Smooth muscle cell (in vitro differentiated cells): ENCODE measurements around the gene CCT7. TPM values are rescaled to one million over a fixed set of nuclear protein-coding genes. Genes with fewer than 3 reads are reported as not detected.

Experiments used
- DNase-seq: peaks from one replicate; lab custom pipeline; 2025; ENCODE audit not compliant: unreplicated experiment; lab: John Stamatoyannopoulos, UW
- H2AFZ ChIP-seq: fragments of 200-600 bp; sonication (generic); 2 replicates; pipeline ENCODE4 v1.6.0; 2016; ENCODE audit warnings: antibody characterized with exemption, low read depth, mild to moderate bottlenecking
- H3F3A ChIP-seq: fragments of 200-600 bp; sonication (generic); 2 replicates; pipeline ENCODE4 v1.6.0; 2017; ENCODE audit warnings: antibody characterized with exemption, low read depth
- H3K27ac ChIP-seq: fragments of 200-600 bp; sonication (generic); 2 replicates; pipeline ENCODE4 v1.5.1; 2016; ENCODE audit warnings: low read depth, mild to moderate bottlenecking
- H3K27me3 ChIP-seq: fragments of 200-600 bp; sonication (generic); 2 replicates; pipeline ENCODE4 v1.6.1; 2016; ENCODE audit warnings: low read depth, mild to moderate bottlenecking
- H3K36me3 ChIP-seq: fragments of 200-600 bp; sonication (generic); 2 replicates; pipeline ENCODE4 v1.5.1; 2016; ENCODE audit warnings: low read depth
- H3K4me1 ChIP-seq: fragments of 200-600 bp; sonication (generic); 2 replicates; pipeline ENCODE4 v1.5.1; 2016; ENCODE audit warnings: low read depth
- H3K4me2 ChIP-seq: fragments of 200-600 bp; sonication (generic); 2 replicates; pipeline ENCODE4 v1.6.0; 2016; ENCODE audit warnings: mild to moderate bottlenecking
- H3K4me3 ChIP-seq: fragments of 200-600 bp; sonication (generic); 2 replicates; pipeline ENCODE4 v1.5.1; 2016; ENCODE audit warnings: mild to moderate bottlenecking
- H3K79me2 ChIP-seq: fragments of 200-600 bp; sonication (generic); 2 replicates; pipeline ENCODE4 v1.6.0; 2016; ENCODE audit warnings: low read depth, mild to moderate bottlenecking
- H3K9ac ChIP-seq: fragments of 200-600 bp; sonication (generic); 2 replicates; pipeline ENCODE4 v1.6.0; 2016; ENCODE audit warnings: low read depth
- H3K9me3 ChIP-seq: fragments of 200-600 bp; sonication (generic); replicated peaks from 2 replicates; pipeline ENCODE4 v1.5.1; 2016; ENCODE audit warnings: low read depth
- H4K20me1 ChIP-seq: fragments of 200-600 bp; sonication (generic); 2 replicates; pipeline ENCODE4 v1.6.0; 2016; ENCODE audit warnings: low read depth
- WGBS: methylation state at CpG from one replicate; pipeline ENCODE4 v1.1.7; 2016; ENCODE audit warnings: low lambda C conversion rate; 5-methylcytosine and 5-hydroxymethylcytosine counted together
- polyA plus RNA-seq: library from polyadenylated mRNA; unstranded; fragments of >200 nt; fragmentation: Nextera tagmentation; extraction: Ambion mirVana; gene quantifications from 2 replicates; pipeline ENCODE4 v1.2.1, GENCODE V29; 2016
- total RNA-seq: library from RNA; depleted of rRNA; stranded (reverse); fragments of >200 nt; gene quantifications from 2 replicates; pipeline ENCODE4 v1.2.3, GENCODE V29; 2014
- TF ChIP-seq, protein P1 (sequence below): fragments of 200-600 bp; sonication (generic); IDR thresholded peaks from 2 replicates; pipeline ENCODE4 v1.5.1; 2017; ENCODE audit warnings: borderline replicate concordance, mild to moderate bottlenecking, antibody characterized with exemption; ENCODE audit not compliant: insufficient read depth, poor library complexity, severe bottlenecking

The CCT7 gene
- total and polyA plus RNA-seq, 2 experiments from 2014 or later = 197 to 212 TPM

GRCh38 chr2:73257425-73258125 is 23.5 kb downstream of the CCT7 start:
- no peaks in the 10 kb centered on the region for H3K4me1 ChIP-seq
- H3K9me3 ChIP-seq = no peaks in the 10 kb centered on the region
- 94% methylated on average over 10 of the region's 10 CpGs for WGBS
- H2AFZ ChIP-seq = no peak overlapping the region
- no peaks in the 10 kb centered on the region for H3K36me3 ChIP-seq
- H3K9ac ChIP-seq = no peak overlapping the region
- no peak overlapping the region for H3K4me2 ChIP-seq
- no peaks in the 10 kb centered on the region for H3F3A ChIP-seq
- no peaks in the 10 kb centered on the region for H4K20me1 ChIP-seq
- H3K27ac ChIP-seq = no peak overlapping the region
- H3K79me2 ChIP-seq = no peaks in the 10 kb centered on the region
- no peaks in the 10 kb centered on the region for H3K27me3 ChIP-seq
- DNase-seq = no peak
- TF ChIP-seq, protein P1, sequence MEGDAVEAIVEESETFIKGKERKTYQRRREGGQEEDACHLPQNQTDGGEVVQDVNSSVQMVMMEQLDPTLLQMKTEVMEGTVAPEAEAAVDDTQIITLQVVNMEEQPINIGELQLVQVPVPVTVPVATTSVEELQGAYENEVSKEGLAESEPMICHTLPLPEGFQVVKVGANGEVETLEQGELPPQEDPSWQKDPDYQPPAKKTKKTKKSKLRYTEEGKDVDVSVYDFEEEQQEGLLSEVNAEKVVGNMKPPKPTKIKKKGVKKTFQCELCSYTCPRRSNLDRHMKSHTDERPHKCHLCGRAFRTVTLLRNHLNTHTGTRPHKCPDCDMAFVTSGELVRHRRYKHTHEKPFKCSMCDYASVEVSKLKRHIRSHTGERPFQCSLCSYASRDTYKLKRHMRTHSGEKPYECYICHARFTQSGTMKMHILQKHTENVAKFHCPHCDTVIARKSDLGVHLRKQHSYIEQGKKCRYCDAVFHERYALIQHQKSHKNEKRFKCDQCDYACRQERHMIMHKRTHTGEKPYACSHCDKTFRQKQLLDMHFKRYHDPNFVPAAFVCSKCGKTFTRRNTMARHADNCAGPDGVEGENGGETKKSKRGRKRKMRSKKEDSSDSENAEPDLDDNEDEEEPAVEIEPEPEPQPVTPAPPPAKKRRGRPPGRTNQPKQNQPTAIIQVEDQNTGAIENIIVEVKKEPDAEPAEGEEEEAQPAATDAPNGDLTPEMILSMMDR = no peak
- no peak overlapping the region for H3K4me3 ChIP-seq

DNA sequence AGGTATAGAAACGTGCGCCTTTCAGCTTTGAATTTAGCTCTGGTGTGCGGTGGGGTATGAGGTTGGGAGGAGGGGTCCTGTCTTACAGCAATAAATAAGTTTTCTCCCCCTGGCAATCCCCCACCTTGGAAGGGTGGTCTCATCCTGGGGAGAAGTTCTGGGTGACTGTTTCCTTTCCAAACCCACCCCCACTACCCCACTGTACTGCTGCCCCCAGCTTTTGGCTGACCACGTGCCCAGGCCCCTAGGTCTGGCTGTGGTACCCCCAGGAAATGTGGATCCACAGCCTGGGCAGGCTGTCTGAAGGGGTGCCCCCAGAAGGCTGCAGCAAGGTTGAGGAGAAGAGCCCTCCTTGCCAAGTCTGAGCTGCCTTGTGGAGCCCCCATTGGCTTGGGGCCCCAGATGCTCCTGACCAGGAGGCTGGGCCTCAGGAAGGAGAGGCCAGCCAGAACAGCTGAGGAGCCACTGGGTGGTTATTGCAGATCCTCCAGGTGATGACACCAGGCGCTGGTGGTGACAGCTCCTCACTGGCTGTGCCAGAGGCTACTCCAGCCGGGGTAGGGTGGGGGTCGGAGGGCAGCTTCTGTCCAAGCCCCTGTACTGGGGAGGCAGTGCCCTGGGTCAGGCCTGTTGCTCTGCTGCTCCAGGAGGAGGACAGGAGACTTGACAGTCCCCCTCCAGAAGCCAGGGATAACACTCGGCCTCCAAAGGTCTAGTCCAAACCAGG is 24.2 kb downstream of the CCT7 start:
- Histone ChIP-seq H3F3A (no peaks in the 10 kb centered on the region), H3K4me2 (no peak overlapping the region), H2AFZ (no peak overlapping the region), H3K9ac (no peak overlapping the region), H3K4me3 (no peak overlapping the region), H3K27me3 (no peaks in the 10 kb centered on the region), H3K27ac (no peak overlapping the region), H3K36me3 (no peaks in the 10 kb centered on the region), H3K79me2 (no peaks in the 10 kb centered on the region), H4K20me1 (no peaks in the 10 kb centered on the region), H3K9me3 (no peaks in the 10 kb centered on the region), H3K4me1 (no peaks in the 10 kb centered on the region)
- TF ChIP-seq, protein P1 = no peak
- 93% methylated on average over 8 of the region's 8 CpGs for WGBS
- no peak for DNase-seq

DNA sequence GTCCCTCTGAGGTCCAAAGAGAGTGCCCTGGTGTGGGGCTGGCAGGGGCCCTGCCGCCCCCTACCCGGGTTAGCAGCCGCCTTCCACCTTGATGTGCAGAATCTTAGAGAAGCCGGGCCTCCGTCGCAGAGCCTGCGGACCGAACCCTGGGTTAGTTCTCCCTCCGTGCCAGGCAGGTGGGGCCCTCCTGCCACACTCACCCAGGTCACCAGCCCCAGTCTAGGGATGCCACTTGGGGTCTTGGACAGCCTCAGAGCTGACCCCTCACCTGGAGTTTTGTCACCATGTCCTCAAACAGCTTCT is 24.8 kb downstream of the CCT7 start:
- Histone ChIP-seq H4K20me1 (no peaks in the 10 kb centered on the region), H3K27me3 (no peaks in the 10 kb centered on the region), H3K9ac (no peak overlapping the region), H3K4me3 (no peak overlapping the region), H3K4me2 (no peak overlapping the region), H3K4me1 (no peaks in the 10 kb centered on the region), H3K36me3 (no peaks in the 10 kb centered on the region), H3F3A (no peaks in the 10 kb centered on the region), H3K9me3 (no peaks in the 10 kb centered on the region), H2AFZ (no peak overlapping the region), H3K27ac (no peak overlapping the region), H3K79me2 (no peaks in the 10 kb centered on the region)
- no peak for DNase-seq
- TF ChIP-seq, protein P1 = no peak
- WGBS = 97% methylated on average over 9 of the region's 9 CpGs
